Measurements from ENCODE around the gene FRS3. TPM values are rescaled to one million over a fixed set of nuclear protein-coding genes. Genes with fewer than 3 reads are reported as not detected.

FRS3 gene
- total RNA-seq, 1 experiment from 2014 or later: 9.5 TPM

DNA sequence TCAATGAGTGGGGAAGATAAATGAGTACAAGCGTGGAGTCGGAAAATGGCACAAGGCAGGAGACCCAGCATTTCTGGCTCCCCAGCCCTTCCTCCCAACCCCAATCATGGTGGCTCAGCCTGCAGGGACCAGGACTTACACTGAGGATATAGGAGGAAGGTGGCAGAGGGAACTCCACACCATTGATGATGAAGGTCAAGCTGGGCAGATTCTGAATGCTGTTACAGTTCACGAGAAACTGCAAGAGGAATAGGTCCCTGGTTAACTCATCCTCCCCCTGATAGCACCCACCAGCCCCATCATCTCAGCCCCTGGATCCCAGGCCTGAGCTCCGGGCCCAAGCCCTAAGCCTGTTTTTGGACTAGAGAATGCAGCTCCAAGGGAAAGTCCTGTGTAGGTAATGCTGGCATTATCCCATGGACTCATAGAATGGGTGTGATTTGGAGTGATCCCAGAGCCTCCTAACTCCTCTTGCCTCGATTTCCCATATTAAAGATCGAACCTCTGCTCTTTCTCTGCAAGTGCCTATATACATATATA, 42.0 kb downstream of the FRS3 start:
- Histone ChIP-seq H3K27ac (ENCODE audit: low read length) (no peak overlapping the region), H3K36me3 (ENCODE audit: insufficient read depth, low read length) (no peaks in the 10 kb centered on the region), H3K9ac (ENCODE audit: low read length) (no peak overlapping the region), H3K27me3 (ENCODE audit: low read length) (no peaks in the 10 kb centered on the region), H3K9me3 (ENCODE audit: low read length) (no peaks in the 10 kb centered on the region), H3K79me2 (ENCODE audit: low read length) (peaks cover 9% of the 10 kb centered on the region), H2AFZ (ENCODE audit: low read length) (no peak overlapping the region), H3K4me1 (ENCODE audit: low read length) (peaks cover 20% of the 10 kb centered on the region), H3K4me2 (ENCODE audit: low read depth, low read length, poor library complexity, severe bottlenecking) (no peak overlapping the region), H3K9me2 (replicated peaks; ENCODE audit: insufficient read depth, low read length) (no peaks in the 10 kb centered on the region), H3K4me3 (ENCODE audit: low read length) (no peak overlapping the region), H4K20me1 (ENCODE audit: insufficient read depth, low read depth, low read length) (no peaks in the 10 kb centered on the region)
- no peak for DNase-seq

DNA sequence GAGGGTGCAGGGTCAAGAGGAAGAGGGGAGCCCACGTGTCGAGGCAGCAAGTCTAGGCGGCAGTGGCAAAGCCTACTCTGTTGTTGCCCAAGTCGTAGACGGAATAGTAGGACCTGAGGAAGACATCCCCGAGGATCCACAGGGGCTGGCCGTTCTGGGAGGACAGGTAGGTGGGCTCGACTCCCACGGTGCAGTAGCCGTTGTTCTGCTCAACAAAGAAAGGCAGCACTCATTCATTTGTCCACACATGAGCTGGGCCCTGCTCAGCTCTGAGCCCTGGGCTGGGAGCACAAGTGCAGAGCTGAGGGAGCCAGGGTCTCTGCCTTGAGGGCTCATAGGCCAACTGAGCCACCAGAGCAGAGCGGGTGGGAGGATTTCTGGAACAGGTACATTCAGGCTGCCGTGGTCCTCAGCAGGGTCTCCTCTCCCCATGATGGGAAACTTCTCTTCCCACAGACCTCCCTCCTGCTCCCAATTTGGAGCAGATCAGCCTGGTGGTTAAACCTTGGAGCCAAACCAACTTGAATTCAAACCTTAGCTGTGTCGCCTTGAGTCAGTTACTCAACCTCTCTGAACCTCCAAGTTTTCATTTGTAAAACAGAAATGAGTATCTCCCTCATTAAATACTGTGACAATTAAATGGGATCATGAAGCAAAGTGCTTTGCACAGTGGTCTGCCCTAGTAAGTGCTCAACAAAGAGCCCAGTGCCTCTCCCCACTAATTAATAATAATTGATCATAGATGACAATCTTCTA, 42.7 kb downstream of the FRS3 start:
- no peaks in the 10 kb centered on the region for H4K20me1 ChIP-seq (ENCODE audit: insufficient read depth, low read depth, low read length)
- H3K79me2 ChIP-seq (ENCODE audit: low read length): peaks cover 16% of the 10 kb centered on the region
- H3K27ac ChIP-seq (ENCODE audit: low read length): no peak overlapping the region
- peaks cover 26% of the 10 kb centered on the region for H3K4me1 ChIP-seq (ENCODE audit: low read length)
- no peaks in the 10 kb centered on the region for H3K9me2 ChIP-seq (replicated peaks; ENCODE audit: insufficient read depth, low read length)
- H2AFZ ChIP-seq (ENCODE audit: low read length): no peak overlapping the region
- no peaks in the 10 kb centered on the region for H3K9me3 ChIP-seq (ENCODE audit: low read length)
- no peak overlapping the region for H3K9ac ChIP-seq (ENCODE audit: low read length)
- no peak overlapping the region for H3K4me2 ChIP-seq (ENCODE audit: low read depth, low read length, poor library complexity, severe bottlenecking)
- H3K4me3 ChIP-seq (ENCODE audit: low read length): no peak overlapping the region
- H3K36me3 ChIP-seq (ENCODE audit: insufficient read depth, low read length): no peaks in the 10 kb centered on the region
- no peaks in the 10 kb centered on the region for H3K27me3 ChIP-seq (ENCODE audit: low read length)
- no peak for DNase-seq

DNA sequence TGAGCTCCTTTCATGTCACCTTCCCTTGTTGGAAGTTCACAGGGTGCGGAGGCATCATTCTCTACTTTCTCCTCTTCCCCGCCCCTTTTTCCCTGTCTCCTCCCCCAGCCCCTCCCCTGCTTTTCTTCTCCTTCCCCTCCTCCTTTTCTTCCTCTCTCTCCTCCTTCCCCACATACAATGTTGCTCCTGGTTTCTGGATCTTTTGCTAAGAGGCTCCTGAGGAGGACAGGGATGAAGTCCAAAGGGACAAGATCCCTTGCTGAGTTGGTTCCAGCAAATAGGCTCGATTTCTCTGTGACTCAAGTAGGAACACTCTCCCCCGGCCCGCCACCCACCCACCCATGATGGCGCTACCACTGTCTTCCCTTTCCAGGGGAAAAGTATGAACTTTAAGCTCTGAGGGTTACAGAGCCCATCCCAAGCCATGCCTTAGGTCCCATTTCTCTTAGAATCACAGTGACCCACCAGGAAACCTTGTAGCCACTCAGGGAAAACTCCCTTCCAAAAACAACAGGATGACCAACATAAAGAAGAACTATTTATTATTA, 43.4 kb downstream of the FRS3 start:
- peaks cover 33% of the 10 kb centered on the region for H3K4me1 ChIP-seq (ENCODE audit: low read length)
- H2AFZ ChIP-seq (ENCODE audit: low read length): no peak overlapping the region
- DNase-seq: no peak
- 0 out of 2 replicates have a peak overlapping the region, but pooled peaks have one; percentile 15 for H3K4me3 ChIP-seq (ENCODE audit: low read length)
- no peak overlapping the region for H3K9ac ChIP-seq (ENCODE audit: low read length)
- H3K9me3 ChIP-seq (ENCODE audit: low read length): no peaks in the 10 kb centered on the region
- no peaks in the 10 kb centered on the region for H3K36me3 ChIP-seq (ENCODE audit: insufficient read depth, low read length)
- H3K27ac ChIP-seq (ENCODE audit: low read length): no peak overlapping the region
- H3K9me2 ChIP-seq (replicated peaks; ENCODE audit: insufficient read depth, low read length): no peaks in the 10 kb centered on the region
- no peaks in the 10 kb centered on the region for H4K20me1 ChIP-seq (ENCODE audit: insufficient read depth, low read depth, low read length)
- H3K27me3 ChIP-seq (ENCODE audit: low read length): no peaks in the 10 kb centered on the region
- H3K79me2 ChIP-seq (ENCODE audit: low read length): peaks cover 23% of the 10 kb centered on the region
- peak overlapping the region; percentile 53 for H3K4me2 ChIP-seq (ENCODE audit: low read depth, low read length, poor library complexity, severe bottlenecking)

DNA sequence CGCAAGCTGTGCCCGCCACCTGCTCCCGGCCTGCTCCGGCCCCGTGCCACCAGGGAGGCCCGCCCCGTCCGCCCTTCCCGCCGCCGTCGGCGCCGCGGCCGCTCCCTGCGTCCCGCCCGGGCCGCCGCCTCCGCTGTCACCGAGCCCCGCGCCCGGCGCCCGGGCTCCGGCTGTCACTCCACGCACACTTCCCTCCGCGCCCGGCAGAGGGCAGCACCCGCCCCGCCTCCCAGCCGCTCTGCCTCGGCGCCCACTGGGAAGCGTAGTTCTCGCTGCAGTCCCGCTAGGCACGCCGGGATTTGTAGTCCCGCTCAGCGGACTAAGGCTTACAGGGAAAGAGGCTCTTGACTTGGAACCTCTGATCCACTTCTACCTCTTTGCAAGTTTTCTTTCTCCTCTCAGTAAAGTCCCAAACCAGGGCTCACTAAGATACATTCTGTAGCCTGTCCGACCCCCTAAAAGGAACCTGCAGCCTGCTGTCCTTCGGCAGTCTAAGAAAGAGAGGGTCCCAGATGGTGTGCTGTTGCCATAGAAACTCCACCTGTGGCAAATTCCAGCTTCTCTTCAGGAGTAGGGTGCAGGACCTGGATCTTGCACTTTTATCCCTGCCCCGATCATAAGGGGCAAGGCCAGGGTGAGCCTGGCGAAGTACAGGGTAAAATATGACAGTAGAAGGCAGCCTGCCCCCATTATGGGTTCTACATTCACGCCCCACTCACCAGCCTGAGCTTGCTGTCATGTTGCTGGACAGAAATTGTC, 44.1 kb downstream of the FRS3 start, which contains the start of gene TFEB:
Gene TFEB, minus strand, starts transcription at position 182 of the 759 bp plus-strand sequence. CDS start 44,395 bp downstream, outside the sequence.
- DNase-seq: peak; percentile 96
- H3K9me3 ChIP-seq (ENCODE audit: low read length): no peaks in the 10 kb centered on the region

DNA sequence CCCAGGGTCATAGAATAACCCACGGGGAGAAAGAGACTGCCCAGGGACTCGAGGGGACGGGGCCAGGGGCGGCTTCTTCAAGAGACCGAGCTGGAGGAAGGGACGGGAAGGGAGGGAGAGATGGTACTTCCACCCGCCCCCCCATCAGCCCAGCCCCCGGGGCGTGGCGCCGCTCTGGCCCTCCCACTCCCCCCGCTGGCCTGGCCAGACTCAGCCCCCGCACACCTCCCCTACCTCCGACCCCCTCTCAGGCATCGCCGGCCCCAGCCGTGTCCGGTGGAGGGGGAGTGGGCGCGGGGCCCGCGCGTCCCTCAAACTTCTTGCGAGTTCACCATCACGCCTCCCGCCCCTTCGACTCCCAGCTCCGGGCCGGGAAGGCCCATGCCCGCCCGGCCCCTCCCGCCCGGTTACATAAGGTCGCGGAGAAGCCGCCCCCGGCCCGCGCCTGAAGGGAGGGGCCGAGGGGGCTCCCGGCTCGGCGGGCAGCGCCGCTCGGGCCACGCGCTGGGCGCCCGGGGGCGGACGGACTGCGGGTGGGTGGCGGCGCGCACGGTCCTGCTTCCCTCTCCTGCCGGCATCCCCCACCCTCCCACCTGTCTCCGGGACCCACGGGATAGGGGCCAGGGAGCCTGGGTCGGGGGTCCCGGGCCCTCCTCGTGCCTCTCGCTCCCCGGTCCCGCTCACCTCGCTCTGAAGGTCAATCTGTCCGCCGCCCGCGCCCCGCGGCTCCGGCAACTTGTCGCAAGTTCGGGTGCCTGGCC, 44.9 kb downstream of the FRS3 start:
- H3K4me1 ChIP-seq (ENCODE audit: low read length): peaks cover 48% of the 10 kb centered on the region
- peak overlapping the region; percentile 99 for H3K27ac ChIP-seq (ENCODE audit: low read length)
- peak; percentile 96 for DNase-seq
- H3K9me3 ChIP-seq (ENCODE audit: low read length): no peaks in the 10 kb centered on the region
- no peaks in the 10 kb centered on the region for H3K27me3 ChIP-seq (ENCODE audit: low read length)
- no peaks in the 10 kb centered on the region for H3K9me2 ChIP-seq (replicated peaks; ENCODE audit: insufficient read depth, low read length)
- no peaks in the 10 kb centered on the region for H4K20me1 ChIP-seq (ENCODE audit: insufficient read depth, low read depth, low read length)
- H3K36me3 ChIP-seq (ENCODE audit: insufficient read depth, low read length): no peaks in the 10 kb centered on the region
- H3K9ac ChIP-seq (ENCODE audit: low read length): peak overlapping the region; percentile 89
- H2AFZ ChIP-seq (ENCODE audit: low read length): no peak overlapping the region
- H3K4me2 ChIP-seq (ENCODE audit: low read depth, low read length, poor library complexity, severe bottlenecking): peak overlapping the region; percentile 76
- H3K79me2 ChIP-seq (ENCODE audit: low read length): peaks cover 37% of the 10 kb centered on the region
- peak overlapping the region; percentile 73 for H3K4me3 ChIP-seq (ENCODE audit: low read length)

More for the DNA sequence above, 44.1 kb downstream of the FRS3 start, which contains the start of gene TFEB:
- H2AFZ ChIP-seq (ENCODE audit: low read length): no peak within 1 kb of the TSS
- H3K27me3 ChIP-seq (ENCODE audit: low read length): no peaks in the 10 kb centered on the region
- H3K27ac ChIP-seq (ENCODE audit: low read length): peak within 1 kb of the TSS; percentile 99
- peak within 1 kb of the TSS; percentile 76 for H3K4me2 ChIP-seq (ENCODE audit: low read depth, low read length, poor library complexity, severe bottlenecking)
- peak within 1 kb of the TSS; percentile 73 for H3K4me3 ChIP-seq (ENCODE audit: low read length)
- peaks cover 40% of the 10 kb centered on the region for H3K4me1 ChIP-seq (ENCODE audit: low read length)
- H3K9ac ChIP-seq (ENCODE audit: low read length): peak within 1 kb of the TSS; percentile 89
- no peaks in the 10 kb centered on the region for H4K20me1 ChIP-seq (ENCODE audit: insufficient read depth, low read depth, low read length)
- H3K79me2 ChIP-seq (ENCODE audit: low read length): peaks cover 29% of the 10 kb centered on the region
- no peaks in the 10 kb centered on the region for H3K36me3 ChIP-seq (ENCODE audit: insufficient read depth, low read length)
- H3K9me2 ChIP-seq (replicated peaks; ENCODE audit: insufficient read depth, low read length): no peaks in the 10 kb centered on the region

GRCh38 chr6:41733707-41734665, 45.7 kb downstream of the FRS3 start:
- Histone ChIP-seq H3K27me3 (ENCODE audit: low read length) (no peaks in the 10 kb centered on the region), H3K9me2 (replicated peaks; ENCODE audit: insufficient read depth, low read length) (no peaks in the 10 kb centered on the region), H3K9me3 (ENCODE audit: low read length) (no peaks in the 10 kb centered on the region), H3K79me2 (ENCODE audit: low read length) (peaks cover 45% of the 10 kb centered on the region), H3K4me2 (ENCODE audit: low read depth, low read length, poor library complexity, severe bottlenecking) (peak overlapping the region; percentile 76), H3K9ac (ENCODE audit: low read length) (peak overlapping the region; percentile 89), H4K20me1 (ENCODE audit: insufficient read depth, low read depth, low read length) (no peaks in the 10 kb centered on the region), H3K4me1 (ENCODE audit: low read length) (peaks cover 56% of the 10 kb centered on the region), H3K27ac (ENCODE audit: low read length) (peak overlapping the region; percentile 99), H3K36me3 (ENCODE audit: insufficient read depth, low read length) (no peaks in the 10 kb centered on the region), H3K4me3 (ENCODE audit: low read length) (peak overlapping the region; percentile 73), H2AFZ (ENCODE audit: low read length) (no peak overlapping the region)
- DNase-seq: peak; percentile 97

GRCh38 chr6:41733360-41733706, 46.4 kb downstream of the FRS3 start:
- H4K20me1 ChIP-seq (ENCODE audit: insufficient read depth, low read depth, low read length): no peaks in the 10 kb centered on the region
- H3K9me3 ChIP-seq (ENCODE audit: low read length): no peaks in the 10 kb centered on the region
- no peaks in the 10 kb centered on the region for H3K36me3 ChIP-seq (ENCODE audit: insufficient read depth, low read length)
- no peaks in the 10 kb centered on the region for H3K27me3 ChIP-seq (ENCODE audit: low read length)
- H3K9ac ChIP-seq (ENCODE audit: low read length): peak overlapping the region; percentile 89
- DNase-seq: peak; percentile 74
- peaks cover 52% of the 10 kb centered on the region for H3K79me2 ChIP-seq (ENCODE audit: low read length)
- H3K4me3 ChIP-seq (ENCODE audit: low read length): peak overlapping the region; percentile 73
- peak overlapping the region; percentile 76 for H3K4me2 ChIP-seq (ENCODE audit: low read depth, low read length, poor library complexity, severe bottlenecking)
- no peak overlapping the region for H2AFZ ChIP-seq (ENCODE audit: low read length)
- H3K9me2 ChIP-seq (replicated peaks; ENCODE audit: insufficient read depth, low read length): no peaks in the 10 kb centered on the region
- peaks cover 63% of the 10 kb centered on the region for H3K4me1 ChIP-seq (ENCODE audit: low read length)
- H3K27ac ChIP-seq (ENCODE audit: low read length): peak overlapping the region; percentile 99

Data from Karpas-422 (cell line).